Measurements from ENCODE around the gene GNAI3.

GNAI3 gene

GRCh38 chr1:109521002-109521951 is 27.1 kb upstream of the GNAI3 start:
- Histone ChIP-seq H3K79me2 (ENCODE audit: control insufficient read depth, insufficient read depth, low read length) (no peaks in the 10 kb centered on the region), H3K36me3 (ENCODE audit: control insufficient read depth, insufficient read depth, low read length) (no peaks in the 10 kb centered on the region), H3K4me3 (ENCODE audit: low read length) (no peak overlapping the region), H4K5ac (ENCODE audit: low read length) (no peak overlapping the region), H3K56ac (ENCODE audit: low read length) (no peak overlapping the region), H3K23ac (ENCODE audit: low read length) (no peak overlapping the region), H3K4me1 (ENCODE audit: control insufficient read depth, low read depth, low read length) (no peaks in the 10 kb centered on the region), H2AK5ac (ENCODE audit: low read length) (no peak overlapping the region), H2BK120ac (ENCODE audit: low read depth, low read length) (no peak overlapping the region), H2BK15ac (replicated peaks; ENCODE audit: low read depth) (no peak overlapping the region), H3K79me1 (ENCODE audit: low read length) (no peaks in the 10 kb centered on the region), H3K4me2 (ENCODE audit: low read length) (no peak overlapping the region), H4K8ac (ENCODE audit: low read depth, low read length) (no peak overlapping the region), H2BK5ac (ENCODE audit: low read length) (no peak overlapping the region), H3K4ac (ENCODE audit: low read depth, low read length) (no peak overlapping the region), H3K27me3 (ENCODE audit: insufficient read depth, low read length, poor library complexity) (no peaks in the 10 kb centered on the region), H3K27ac (ENCODE audit: low read depth, low read length) (no peak overlapping the region), H3K9ac (ENCODE audit: low read length) (no peak overlapping the region), H3K18ac (ENCODE audit: low read length) (no peak overlapping the region)
- WGBS (ENCODE audit: extremely low coverage, insufficient coverage, low lambda C conversion rate), result no CpG with 5 or more reads among the region's 14 CpGs
- DNase-seq, result peak; percentile 48

GRCh38 chr1:109522026-109522425 is 26.4 kb upstream of the GNAI3 start:
- H3K4me2 ChIP-seq (ENCODE audit: low read length), result no peak overlapping the region
- no peaks in the 10 kb centered on the region for H3K36me3 ChIP-seq (ENCODE audit: control insufficient read depth, insufficient read depth, low read length)
- H3K27ac ChIP-seq (ENCODE audit: low read depth, low read length), result no peak overlapping the region
- H2BK120ac ChIP-seq (ENCODE audit: low read depth, low read length), result no peak overlapping the region
- H2AK5ac ChIP-seq (ENCODE audit: low read length), result no peak overlapping the region
- no peak overlapping the region for H2BK5ac ChIP-seq (ENCODE audit: low read length)
- H3K4ac ChIP-seq (ENCODE audit: low read depth, low read length), result no peak overlapping the region
- no peak overlapping the region for H4K8ac ChIP-seq (ENCODE audit: low read depth, low read length)
- no peak overlapping the region for H3K9ac ChIP-seq (ENCODE audit: low read length)
- no CpG with 5 or more reads among the region's 7 CpGs for WGBS (ENCODE audit: extremely low coverage, insufficient coverage, low lambda C conversion rate)
- no peak overlapping the region for H2BK15ac ChIP-seq (replicated peaks; ENCODE audit: low read depth)
- H3K56ac ChIP-seq (ENCODE audit: low read length), result no peak overlapping the region
- no peak for DNase-seq
- no peak overlapping the region for H3K18ac ChIP-seq (ENCODE audit: low read length)
- H4K5ac ChIP-seq (ENCODE audit: low read length), result no peak overlapping the region
- H3K23ac ChIP-seq (ENCODE audit: low read length), result no peak overlapping the region
- H3K79me1 ChIP-seq (ENCODE audit: low read length), result no peaks in the 10 kb centered on the region
- H3K27me3 ChIP-seq (ENCODE audit: insufficient read depth, low read length, poor library complexity), result no peaks in the 10 kb centered on the region
- H3K4me3 ChIP-seq (ENCODE audit: low read length), result no peak overlapping the region
- no peaks in the 10 kb centered on the region for H3K79me2 ChIP-seq (ENCODE audit: control insufficient read depth, insufficient read depth, low read length)
- no peaks in the 10 kb centered on the region for H3K4me1 ChIP-seq (ENCODE audit: control insufficient read depth, low read depth, low read length)

- no CpG with 5 or more reads among the region's 2 CpGs for WGBS (ENCODE audit: extremely low coverage, insufficient coverage, low lambda C conversion rate)
- DNase-seq, result no peak
- no peak overlapping the region for H3K23ac ChIP-seq (ENCODE audit: low read length)
- no peak overlapping the region for H2AK5ac ChIP-seq (ENCODE audit: low read length)
- H4K5ac ChIP-seq (ENCODE audit: low read length), result no peak overlapping the region
- H3K27ac ChIP-seq (ENCODE audit: low read depth, low read length), result no peak overlapping the region
- H3K18ac ChIP-seq (ENCODE audit: low read length), result no peak overlapping the region
- no peak overlapping the region for H3K4me2 ChIP-seq (ENCODE audit: low read length)
- H3K56ac ChIP-seq (ENCODE audit: low read length), result no peak overlapping the region
- no peak overlapping the region for H3K4ac ChIP-seq (ENCODE audit: low read depth, low read length)
- no peak overlapping the region for H2BK15ac ChIP-seq (replicated peaks; ENCODE audit: low read depth)
- H2BK5ac ChIP-seq (ENCODE audit: low read length), result no peak overlapping the region
- H3K9ac ChIP-seq (ENCODE audit: low read length), result no peak overlapping the region
- H3K79me2 ChIP-seq (ENCODE audit: control insufficient read depth, insufficient read depth, low read length), result no peaks in the 10 kb centered on the region
- no peak overlapping the region for H3K4me3 ChIP-seq (ENCODE audit: low read length)
- no peaks in the 10 kb centered on the region for H3K79me1 ChIP-seq (ENCODE audit: low read length)
- H3K27me3 ChIP-seq (ENCODE audit: insufficient read depth, low read length, poor library complexity), result no peaks in the 10 kb centered on the region
- H3K4me1 ChIP-seq (ENCODE audit: control insufficient read depth, low read depth, low read length), result no peaks in the 10 kb centered on the region
- H3K36me3 ChIP-seq (ENCODE audit: control insufficient read depth, insufficient read depth, low read length), result no peaks in the 10 kb centered on the region
- H2BK120ac ChIP-seq (ENCODE audit: low read depth, low read length), result no peak overlapping the region
- no peak overlapping the region for H4K8ac ChIP-seq (ENCODE audit: low read depth, low read length)
Measured at GRCh38 chr1:109523706-109524105, 24.7 kb upstream of the GNAI3 start.

- Histone ChIP-seq H3K36me3 (ENCODE audit: control insufficient read depth, insufficient read depth, low read length) (no peaks in the 10 kb centered on the region), H3K4me2 (ENCODE audit: low read length) (no peak overlapping the region), H2BK5ac (ENCODE audit: low read length) (no peak overlapping the region), H3K9ac (ENCODE audit: low read length) (no peak overlapping the region), H4K5ac (ENCODE audit: low read length) (no peak overlapping the region), H3K27me3 (ENCODE audit: insufficient read depth, low read length, poor library complexity) (no peaks in the 10 kb centered on the region), H2BK15ac (replicated peaks; ENCODE audit: low read depth) (no peak overlapping the region), H4K8ac (ENCODE audit: low read depth, low read length) (no peak overlapping the region), H3K56ac (ENCODE audit: low read length) (no peak overlapping the region), H2AK5ac (ENCODE audit: low read length) (no peak overlapping the region), H3K23ac (ENCODE audit: low read length) (no peak overlapping the region), H3K4me1 (ENCODE audit: control insufficient read depth, low read depth, low read length) (no peaks in the 10 kb centered on the region), H3K79me2 (ENCODE audit: control insufficient read depth, insufficient read depth, low read length) (no peaks in the 10 kb centered on the region), H3K27ac (ENCODE audit: low read depth, low read length) (no peak overlapping the region), H3K79me1 (ENCODE audit: low read length) (no peaks in the 10 kb centered on the region), H3K18ac (ENCODE audit: low read length) (no peak overlapping the region), H3K4me3 (ENCODE audit: low read length) (no peak overlapping the region), H2BK120ac (ENCODE audit: low read depth, low read length) (no peak overlapping the region), H3K4ac (ENCODE audit: low read depth, low read length) (no peak overlapping the region)
- no CpG with 5 or more reads among the region's 14 CpGs for WGBS (ENCODE audit: extremely low coverage, insufficient coverage, low lambda C conversion rate)
- no peak for DNase-seq
Measured at GRCh38 chr1:109527098-109527811, 21.2 kb upstream of the GNAI3 start.

- no peaks in the 10 kb centered on the region for H3K36me3 ChIP-seq (ENCODE audit: control insufficient read depth, insufficient read depth, low read length)
- no peak overlapping the region for H3K23ac ChIP-seq (ENCODE audit: low read length)
- DNase-seq, result no peak
- no peaks in the 10 kb centered on the region for H3K79me1 ChIP-seq (ENCODE audit: low read length)
- no peak overlapping the region for H3K27ac ChIP-seq (ENCODE audit: low read depth, low read length)
- WGBS (ENCODE audit: extremely low coverage, insufficient coverage, low lambda C conversion rate), result no CpG with 5 or more reads among the region's 9 CpGs
- H2BK120ac ChIP-seq (ENCODE audit: low read depth, low read length), result no peak overlapping the region
- H3K4me1 ChIP-seq (ENCODE audit: control insufficient read depth, low read depth, low read length), result no peaks in the 10 kb centered on the region
- H3K18ac ChIP-seq (ENCODE audit: low read length), result no peak overlapping the region
- no peak overlapping the region for H4K5ac ChIP-seq (ENCODE audit: low read length)
- no peak overlapping the region for H4K8ac ChIP-seq (ENCODE audit: low read depth, low read length)
- H3K27me3 ChIP-seq (ENCODE audit: insufficient read depth, low read length, poor library complexity), result no peaks in the 10 kb centered on the region
- no peak overlapping the region for H3K9ac ChIP-seq (ENCODE audit: low read length)
- no peak overlapping the region for H2BK15ac ChIP-seq (replicated peaks; ENCODE audit: low read depth)
- no peak overlapping the region for H3K56ac ChIP-seq (ENCODE audit: low read length)
- H3K4ac ChIP-seq (ENCODE audit: low read depth, low read length), result no peak overlapping the region
- H3K79me2 ChIP-seq (ENCODE audit: control insufficient read depth, insufficient read depth, low read length), result no peaks in the 10 kb centered on the region
- H2AK5ac ChIP-seq (ENCODE audit: low read length), result no peak overlapping the region
- no peak overlapping the region for H3K4me3 ChIP-seq (ENCODE audit: low read length)
- H2BK5ac ChIP-seq (ENCODE audit: low read length), result no peak overlapping the region
- H3K4me2 ChIP-seq (ENCODE audit: low read length), result no peak overlapping the region
Measured at GRCh38 chr1:109527846-109528695, 20.3 kb upstream of the GNAI3 start.
